Right atrium auricular region (tissue), 2 donors: Measurements from ENCODE around the gene ERBIN. TPM values are rescaled to one million over a fixed set of nuclear protein-coding genes. Genes with fewer than 3 reads are reported as not detected.

Source experiments
- DNase-seq: peaks from one replicate; pipeline ENCODE4 v3.0.0-alpha.2; 2019; ENCODE audit warnings: low spot score
- H3K27ac ChIP-seq, 2 donors: fragments of 200-600 bp; sonication (generic); 1 replicate in 1 of 2; 2 replicates in 1 of 2; pipeline ENCODE4 v1.5.1; 2016 to 2019
- H3K27me3 ChIP-seq, 2 donors: fragments of 200-600 bp; sonication (generic); one replicate each; pipeline versions ENCODE4 v1.5.1 to v1.6.0; 2017 to 2019
- H3K36me3 ChIP-seq: fragments of 200-600 bp; sonication (generic); one replicate; pipeline ENCODE4 v1.5.1; 2016
- H3K4me1 ChIP-seq, 2 donors: fragments of 200-600 bp; sonication (generic); one replicate each; pipeline versions ENCODE4 v1.5.1 to v1.6.0; 2017 to 2019
- H3K4me3 ChIP-seq, 2 donors: fragments of 200-600 bp; sonication (generic); 1 replicate in 1 of 2; 2 replicates in 1 of 2; pipeline ENCODE4 v1.5.1; 2017 to 2019; ENCODE audit warnings: mild to moderate bottlenecking in 1 of 2, moderate library complexity in 1 of 2
- H3K9me3 ChIP-seq, 2 donors: fragments of 200-600 bp; sonication (generic); one replicate each; pipeline ENCODE4 v1.5.1; 2019
- total RNA-seq, 2 donors: library from RNA; depleted of rRNA; stranded (reverse); fragments of >200 nt; gene quantifications; one replicate each; pipeline ENCODE4 v1.1.0, GENCODE V29; 2016
- TF ChIP-seq, protein P1 (sequence below), 2 donors: fragments of 200-600 bp; sonication (generic); IDR thresholded peaks; one replicate each; pipeline ENCODE4 v1.5.1; 2019; ENCODE audit warnings: antibody characterized with exemption in 2 of 2

Gene ERBIN
- total RNA-seq, 2 donors from 2014 or later: 33.0 to 38.2 TPM

GRCh38 chr5:65900746-65901145 lies 25.6 kb upstream of the ERBIN start:
- no peak for DNase-seq
- TF ChIP-seq, protein P1, sequence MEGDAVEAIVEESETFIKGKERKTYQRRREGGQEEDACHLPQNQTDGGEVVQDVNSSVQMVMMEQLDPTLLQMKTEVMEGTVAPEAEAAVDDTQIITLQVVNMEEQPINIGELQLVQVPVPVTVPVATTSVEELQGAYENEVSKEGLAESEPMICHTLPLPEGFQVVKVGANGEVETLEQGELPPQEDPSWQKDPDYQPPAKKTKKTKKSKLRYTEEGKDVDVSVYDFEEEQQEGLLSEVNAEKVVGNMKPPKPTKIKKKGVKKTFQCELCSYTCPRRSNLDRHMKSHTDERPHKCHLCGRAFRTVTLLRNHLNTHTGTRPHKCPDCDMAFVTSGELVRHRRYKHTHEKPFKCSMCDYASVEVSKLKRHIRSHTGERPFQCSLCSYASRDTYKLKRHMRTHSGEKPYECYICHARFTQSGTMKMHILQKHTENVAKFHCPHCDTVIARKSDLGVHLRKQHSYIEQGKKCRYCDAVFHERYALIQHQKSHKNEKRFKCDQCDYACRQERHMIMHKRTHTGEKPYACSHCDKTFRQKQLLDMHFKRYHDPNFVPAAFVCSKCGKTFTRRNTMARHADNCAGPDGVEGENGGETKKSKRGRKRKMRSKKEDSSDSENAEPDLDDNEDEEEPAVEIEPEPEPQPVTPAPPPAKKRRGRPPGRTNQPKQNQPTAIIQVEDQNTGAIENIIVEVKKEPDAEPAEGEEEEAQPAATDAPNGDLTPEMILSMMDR (IDR thresholded peaks at IDR 0.05): no peak
- no peak overlapping the region for H3K27ac ChIP-seq
- H3K9me3 ChIP-seq: no peaks in the 10 kb centered on the region
- H3K27me3 ChIP-seq: no peaks in the 10 kb centered on the region
- no peaks in the 10 kb centered on the region for H3K36me3 ChIP-seq
- no peak overlapping the region for H3K4me3 ChIP-seq
- H3K4me1 ChIP-seq: no peaks in the 10 kb centered on the region

DNA sequence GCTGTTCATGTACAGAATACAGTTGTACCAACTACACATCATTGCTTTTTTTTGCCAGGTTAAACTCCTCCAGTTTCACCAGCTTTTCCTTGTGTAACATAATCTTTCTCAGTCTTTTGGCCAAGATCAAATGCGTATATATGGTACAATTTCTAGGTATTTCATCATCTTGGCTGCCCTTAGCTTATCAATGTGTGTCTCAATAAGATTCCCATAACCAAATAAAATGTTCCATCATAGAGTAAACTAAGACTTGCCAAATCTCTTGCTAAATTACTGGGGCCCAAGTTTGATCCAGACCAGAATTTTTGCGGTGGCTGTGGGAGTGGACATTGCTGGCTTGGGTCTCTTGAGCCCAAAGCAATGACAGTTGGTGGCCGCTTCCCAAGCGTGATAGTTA lies 24.3 kb upstream of the ERBIN start:
- Histone ChIP-seq H3K36me3 (no peaks in the 10 kb centered on the region), H3K27me3 (no peaks in the 10 kb centered on the region), H3K9me3 (no peaks in the 10 kb centered on the region), H3K4me3 (no peak overlapping the region), H3K4me1 (no peaks in the 10 kb centered on the region), H3K27ac (no peak overlapping the region)
- no peak for DNase-seq
- TF ChIP-seq, protein P1 (IDR thresholded peaks at IDR 0.05): no peak

- Histone ChIP-seq H3K4me1 (no peaks in the 10 kb centered on the region), H3K27ac (no peak overlapping the region), H3K27me3 (no peaks in the 10 kb centered on the region), H3K36me3 (no peaks in the 10 kb centered on the region), H3K9me3 (no peaks in the 10 kb centered on the region), H3K4me3 (no peak overlapping the region)
- TF ChIP-seq, protein P1 (IDR thresholded peaks at IDR 0.05): no peak
- DNase-seq: no peak
Observed at GRCh38 chr5:65903581-65903980, 22.8 kb upstream of the ERBIN start.

GRCh38 chr5:65906256-65906655 lies 20.1 kb upstream of the ERBIN start:
- DNase-seq: no peak
- no peak overlapping the region for H3K4me3 ChIP-seq
- no peaks in the 10 kb centered on the region for H3K27me3 ChIP-seq
- no peaks in the 10 kb centered on the region for H3K9me3 ChIP-seq
- TF ChIP-seq, protein P1 (IDR thresholded peaks at IDR 0.05): no peak
- H3K36me3 ChIP-seq: no peaks in the 10 kb centered on the region
- no peaks in the 10 kb centered on the region for H3K4me1 ChIP-seq
- H3K27ac ChIP-seq: no peak overlapping the region

DNA sequence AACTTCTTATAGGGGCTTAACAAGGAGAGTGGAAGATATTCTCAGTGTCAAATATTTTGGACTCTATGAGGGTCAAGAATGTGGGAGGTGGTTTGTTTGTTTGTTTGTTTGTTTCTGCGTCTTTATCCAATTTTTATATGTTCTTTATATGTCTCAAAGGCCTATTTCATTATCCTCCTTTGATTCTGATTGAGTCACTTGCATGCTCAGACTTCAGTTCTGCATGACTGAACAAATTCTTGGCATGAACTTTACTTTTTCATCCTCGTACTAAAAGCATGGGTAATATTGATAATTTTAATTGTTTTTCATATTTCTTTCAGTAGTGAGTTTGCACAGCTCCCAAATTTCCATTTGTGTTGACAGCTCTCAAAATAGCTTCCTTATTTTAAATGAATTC lies 19.2 kb upstream of the ERBIN start:
- Histone ChIP-seq H3K4me1 (no peaks in the 10 kb centered on the region), H3K27ac (no peak overlapping the region), H3K9me3 (no peaks in the 10 kb centered on the region), H3K36me3 (no peaks in the 10 kb centered on the region), H3K27me3 (no peaks in the 10 kb centered on the region), H3K4me3 (no peak overlapping the region)
- TF ChIP-seq, protein P1 (IDR thresholded peaks at IDR 0.05): no peak
- DNase-seq: no peak

DNA sequence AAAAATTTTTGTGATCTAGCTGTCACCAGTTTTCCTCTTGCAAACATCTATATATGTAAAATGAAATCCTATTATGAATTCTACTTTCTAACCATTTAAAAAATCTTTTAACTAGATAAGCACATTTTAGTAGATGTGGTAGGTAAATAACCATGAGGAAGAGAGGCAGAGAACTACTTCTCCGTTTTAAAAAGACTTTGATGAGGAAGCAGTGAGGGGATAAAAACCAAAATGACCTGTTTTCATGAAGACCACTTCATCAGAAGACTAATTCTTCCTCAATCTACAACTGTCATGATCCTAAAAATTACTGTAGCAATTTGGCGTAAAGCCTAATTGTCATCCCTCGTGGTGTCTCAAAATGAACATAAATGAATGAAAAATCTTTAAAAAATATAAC lies 15.7 kb upstream of the ERBIN start:
- TF ChIP-seq, protein P1 (IDR thresholded peaks at IDR 0.05): no peak
- H3K4me1 ChIP-seq: no peaks in the 10 kb centered on the region
- H3K4me3 ChIP-seq: no peak overlapping the region
- no peaks in the 10 kb centered on the region for H3K36me3 ChIP-seq
- H3K27ac ChIP-seq: no peak overlapping the region
- H3K27me3 ChIP-seq: no peaks in the 10 kb centered on the region
- no peaks in the 10 kb centered on the region for H3K9me3 ChIP-seq
- DNase-seq: no peak
